NCI-H1694 treated with DMSO at 0.1 percent for 48 hours (cell line): ENCODE measurements around the gene JAK3.

Source experiments
- DNase-seq: peaks from one replicate; lab custom pipeline; 2025; lab: John Stamatoyannopoulos, UW

Gene JAK3

DNA sequence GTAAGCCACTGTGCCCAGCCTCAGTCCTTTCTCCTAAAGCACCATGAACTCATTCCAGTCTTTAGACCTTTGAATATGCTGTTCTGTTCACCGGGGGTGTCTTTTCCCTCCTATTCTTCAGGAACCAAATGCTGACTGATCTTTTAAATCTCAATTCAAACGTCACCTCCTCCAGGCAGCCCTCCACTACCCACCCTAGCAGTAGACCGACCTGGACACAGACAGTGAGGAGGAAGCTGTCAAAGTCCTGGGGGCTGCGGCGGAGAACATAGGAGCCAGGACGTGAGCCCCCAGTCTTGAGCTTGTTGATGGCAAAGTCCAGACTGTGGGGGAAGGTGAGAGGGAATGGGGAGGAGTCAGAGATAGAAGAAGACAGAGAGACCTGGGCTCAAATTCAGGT is 7.8 kb downstream of the JAK3 start:
- DNase-seq = no peak

DNA sequence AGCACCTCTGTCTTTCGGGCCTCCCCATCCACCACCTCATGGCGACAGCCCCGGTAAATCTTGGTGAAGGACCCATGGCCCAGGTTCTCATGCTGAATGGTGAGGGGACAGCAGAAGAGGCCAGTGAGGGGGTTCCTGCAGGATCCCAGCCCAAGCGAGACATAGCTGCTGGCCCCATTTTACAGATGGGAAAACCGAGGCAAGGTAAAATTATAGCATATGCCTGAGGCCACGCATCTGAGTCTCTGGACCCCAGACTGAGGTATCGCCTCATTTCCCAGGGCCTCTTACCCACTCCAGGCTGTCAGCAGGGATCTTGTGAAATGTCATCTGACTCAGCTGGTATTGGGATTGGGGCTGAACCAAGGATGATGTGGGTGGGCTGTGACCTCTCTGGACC is 9.8 kb downstream of the JAK3 start:
- DNase-seq = no peak

DNA sequence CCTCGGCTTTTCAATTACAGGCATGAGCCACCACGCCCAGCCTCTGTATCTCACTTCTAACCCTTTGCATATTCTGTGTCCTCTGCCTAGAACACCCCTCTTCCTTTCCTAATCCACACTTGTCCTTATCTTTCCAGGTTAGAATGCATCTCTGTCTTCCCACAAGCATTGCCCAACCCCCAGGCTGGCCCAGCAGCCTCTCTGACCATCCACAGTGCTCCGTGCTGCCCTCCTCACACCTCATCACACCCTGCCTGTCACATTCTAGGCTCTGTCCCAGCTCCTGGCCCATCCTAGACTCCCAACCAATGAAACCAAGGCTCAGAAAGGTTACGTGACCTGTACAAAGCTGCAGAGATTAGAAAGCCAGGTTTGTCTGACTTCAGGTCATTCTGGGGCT is 11.3 kb downstream of the JAK3 start:
- no peak for DNase-seq

DNA sequence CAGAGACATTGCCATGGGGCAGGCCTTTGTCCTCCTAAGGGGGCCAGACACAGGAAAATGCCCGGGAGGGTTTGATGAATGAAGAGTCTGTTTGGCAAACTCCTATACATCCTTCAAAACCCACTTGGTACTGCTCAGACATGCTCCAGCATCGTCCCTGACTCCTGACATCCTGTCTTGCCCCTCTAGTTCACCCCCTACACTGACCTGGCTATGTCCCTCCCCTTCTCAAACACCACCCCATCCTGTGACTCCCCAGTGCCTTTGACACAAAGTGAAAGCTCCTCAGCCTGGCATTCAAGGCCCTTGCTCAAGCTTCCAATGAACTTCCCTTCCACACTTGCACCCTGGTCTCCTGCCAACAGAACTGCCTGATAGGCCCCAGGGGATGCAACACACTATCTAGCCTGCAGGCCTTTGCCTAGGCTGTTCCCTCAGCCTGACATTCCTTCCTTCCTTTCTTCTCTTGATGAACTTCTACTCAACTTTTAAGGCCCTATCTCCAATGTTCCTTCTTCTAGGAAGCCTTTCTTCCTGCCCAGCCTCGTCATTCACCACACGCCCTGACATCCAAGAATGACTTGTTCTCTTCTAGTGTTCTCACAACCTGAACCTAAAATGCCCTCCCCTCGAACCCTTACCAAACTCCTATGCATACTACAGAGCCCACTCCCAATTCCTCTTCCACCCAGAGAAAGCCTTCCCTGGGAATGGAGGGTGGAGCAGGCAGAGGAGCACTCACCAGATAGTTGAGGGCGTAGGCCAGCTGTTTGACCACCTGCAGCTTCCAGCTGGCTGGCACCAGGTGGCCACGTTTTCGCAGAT is 12.4 kb downstream of the JAK3 start:
- no peak for DNase-seq

DNA sequence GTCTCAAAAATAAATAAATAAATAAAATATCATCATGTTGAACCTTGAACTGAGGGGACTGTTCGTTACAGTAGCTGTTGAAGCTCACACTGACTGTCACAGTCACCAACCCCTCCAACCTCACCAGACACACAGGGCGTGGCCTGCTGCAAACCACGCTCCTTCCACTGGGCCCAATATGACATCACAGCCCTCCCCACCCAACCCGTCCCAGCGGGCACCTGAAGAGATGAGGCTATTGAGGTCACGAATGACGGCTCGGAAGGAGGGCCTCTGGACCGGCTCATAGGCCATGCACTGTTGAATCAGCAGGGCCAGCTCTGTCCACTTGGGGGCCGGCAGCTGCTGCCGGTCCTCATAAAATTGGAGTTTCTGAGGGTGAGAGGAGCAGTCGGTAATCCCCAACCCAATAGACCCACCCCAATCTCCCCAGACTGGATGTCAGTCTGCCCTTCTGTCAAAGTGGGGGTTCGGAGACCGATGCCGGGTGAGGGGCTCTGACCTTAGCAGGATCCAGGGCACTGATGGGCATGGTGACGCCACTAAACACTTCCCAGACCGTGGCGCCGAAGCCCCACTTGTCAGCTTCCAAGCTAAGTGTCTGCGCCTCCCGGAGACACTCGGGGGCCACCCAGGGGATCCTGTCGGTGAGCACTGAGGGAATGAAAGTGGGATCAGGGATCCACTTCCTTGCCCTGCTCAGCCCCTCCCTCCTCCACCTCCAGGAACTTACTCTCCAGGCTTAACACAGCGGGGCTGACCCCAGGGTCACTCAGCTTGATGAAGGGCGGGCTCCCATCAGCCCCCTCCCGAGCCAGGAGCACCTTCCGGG is 13.2 kb downstream of the JAK3 start:
- no peak for DNase-seq

DNA sequence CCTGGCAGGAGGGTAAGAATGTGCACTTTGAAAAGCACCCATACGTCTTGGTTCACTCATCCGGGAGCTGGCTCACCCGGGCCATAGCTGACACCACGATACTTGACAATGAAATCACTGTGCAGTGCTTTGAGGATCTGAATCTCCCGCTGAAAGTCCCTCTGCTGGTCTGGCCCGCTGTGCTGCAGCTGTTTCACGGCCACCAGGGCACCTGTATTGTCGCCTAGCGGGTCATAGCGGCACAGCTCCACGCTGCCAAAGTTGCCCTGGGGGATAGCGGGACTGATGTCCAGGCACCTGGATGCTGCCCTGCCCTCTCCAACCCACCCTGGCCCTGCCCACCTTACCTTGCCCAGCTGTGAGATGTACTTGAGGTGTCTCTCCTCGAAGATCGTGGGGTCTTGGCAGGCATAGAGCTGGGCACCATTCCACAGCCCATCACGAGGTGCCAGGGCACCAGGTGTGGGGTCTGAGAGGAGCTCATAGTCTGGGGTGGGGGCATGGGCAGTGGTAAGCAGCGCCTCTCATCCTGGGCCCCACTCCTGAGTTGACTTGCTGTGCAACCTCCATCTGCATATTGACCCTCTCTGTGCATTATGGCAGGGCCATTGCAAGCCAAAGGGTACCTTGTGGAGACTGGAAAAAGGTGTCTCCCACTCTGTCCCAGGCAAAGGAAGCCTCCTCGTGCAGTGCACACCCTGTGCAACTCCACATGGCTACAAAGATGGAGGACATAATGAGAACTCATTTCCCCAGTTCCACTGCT is 15.2 kb downstream of the JAK3 start:
- DNase-seq = no peak

DNA sequence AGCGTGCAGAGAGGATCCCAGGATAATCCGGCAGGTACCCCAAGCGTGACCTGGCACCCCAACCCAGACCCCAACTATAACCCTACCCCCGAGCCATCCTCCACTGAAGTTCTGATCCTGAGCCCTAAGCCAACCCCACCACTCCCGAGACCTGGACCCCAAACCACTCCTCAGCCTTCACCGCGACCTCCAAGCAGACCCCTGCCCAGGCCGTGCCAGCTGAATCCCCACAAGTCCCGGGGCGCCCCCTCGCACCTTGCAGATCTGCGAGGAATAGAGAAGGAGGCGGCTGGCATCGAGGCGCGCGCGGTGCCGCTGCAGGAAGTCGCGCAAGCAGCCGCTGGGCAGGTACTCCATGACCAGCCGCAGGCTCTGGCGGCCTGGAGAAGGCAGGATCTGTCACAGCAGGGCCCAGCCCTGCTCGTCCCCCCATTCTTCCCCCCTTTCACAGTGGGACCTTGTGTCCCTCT is 16.3 kb downstream of the JAK3 start:
- no peak for DNase-seq

DNA sequence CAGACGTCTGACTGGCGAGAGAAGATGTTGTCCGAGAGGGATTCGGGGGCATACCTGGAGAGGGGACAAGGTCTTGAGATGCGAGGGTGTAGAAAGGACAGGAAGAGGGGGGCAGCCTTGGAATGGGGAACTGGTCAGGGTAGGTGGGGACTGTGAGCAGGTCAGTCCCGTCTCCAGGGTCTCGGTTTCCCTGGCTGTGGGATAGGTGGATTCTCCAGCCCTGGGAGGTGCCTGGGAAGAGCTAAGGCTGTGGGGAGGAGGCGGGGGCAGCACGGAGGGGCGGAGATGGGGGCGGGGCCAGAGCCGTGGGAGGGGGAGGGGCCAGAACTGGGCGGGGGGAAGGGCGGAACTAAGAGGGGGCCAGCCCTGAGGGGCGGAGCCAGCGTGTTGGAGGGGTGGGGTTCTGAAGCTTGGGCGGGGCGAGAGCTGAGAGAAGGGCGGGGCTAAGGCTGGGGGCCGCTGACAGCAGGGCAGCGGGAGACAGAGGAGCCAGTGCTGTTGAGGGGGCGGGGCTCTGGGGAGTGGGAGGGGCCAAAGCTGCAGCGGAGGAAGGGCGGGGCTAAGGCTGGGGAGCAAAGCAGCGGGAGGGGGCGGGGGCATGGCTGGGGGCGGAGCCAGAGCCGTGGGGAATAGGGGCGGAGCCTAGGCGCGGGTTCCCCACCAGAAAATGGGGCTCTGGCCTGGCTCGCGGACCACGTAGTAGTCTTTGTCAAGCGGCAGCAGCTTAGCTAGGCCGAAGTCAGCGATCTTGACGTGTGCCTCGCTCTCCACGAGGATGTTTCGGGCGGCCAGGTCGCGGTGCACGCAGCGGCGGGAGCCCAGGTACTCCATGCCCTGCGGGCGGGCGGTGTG is 17.0 kb downstream of the JAK3 start:
- DNase-seq = peak; percentile 41

DNA sequence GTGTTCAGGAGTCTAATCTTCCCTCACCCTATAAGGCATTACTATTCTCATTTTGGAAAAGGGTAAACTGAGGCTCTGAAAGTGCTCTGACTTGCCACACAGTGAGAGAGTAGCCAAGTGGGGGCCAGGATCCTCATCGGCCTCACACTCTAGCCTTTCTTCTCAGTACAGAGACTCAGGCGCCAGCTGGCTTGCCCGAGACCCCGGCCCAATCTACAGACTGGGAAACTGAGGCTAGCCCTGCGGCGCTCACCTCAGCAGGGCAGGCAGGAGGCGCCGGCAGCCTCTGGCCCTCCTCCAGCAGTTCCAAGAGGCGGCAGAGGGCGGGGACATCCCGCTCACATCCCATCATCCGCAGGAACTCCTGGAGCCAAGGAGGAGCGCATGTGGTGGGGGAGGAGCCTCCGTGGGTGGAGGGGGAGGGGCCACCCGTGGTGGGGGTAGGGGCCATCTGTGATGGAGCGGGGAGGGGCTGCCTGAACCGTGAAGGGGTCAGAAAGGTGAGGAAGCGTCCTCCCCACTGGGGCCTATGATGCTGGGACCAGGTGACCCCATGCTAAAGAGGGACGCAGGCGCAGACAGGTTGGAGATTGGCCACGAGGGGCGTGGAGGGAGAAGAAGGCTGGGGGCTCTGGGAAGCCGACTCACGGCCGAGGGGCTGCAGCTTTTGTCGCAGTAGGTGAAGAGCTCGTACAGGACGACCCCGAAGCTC is 17.8 kb downstream of the JAK3 start:
- peak; percentile 29 for DNase-seq

DNA sequence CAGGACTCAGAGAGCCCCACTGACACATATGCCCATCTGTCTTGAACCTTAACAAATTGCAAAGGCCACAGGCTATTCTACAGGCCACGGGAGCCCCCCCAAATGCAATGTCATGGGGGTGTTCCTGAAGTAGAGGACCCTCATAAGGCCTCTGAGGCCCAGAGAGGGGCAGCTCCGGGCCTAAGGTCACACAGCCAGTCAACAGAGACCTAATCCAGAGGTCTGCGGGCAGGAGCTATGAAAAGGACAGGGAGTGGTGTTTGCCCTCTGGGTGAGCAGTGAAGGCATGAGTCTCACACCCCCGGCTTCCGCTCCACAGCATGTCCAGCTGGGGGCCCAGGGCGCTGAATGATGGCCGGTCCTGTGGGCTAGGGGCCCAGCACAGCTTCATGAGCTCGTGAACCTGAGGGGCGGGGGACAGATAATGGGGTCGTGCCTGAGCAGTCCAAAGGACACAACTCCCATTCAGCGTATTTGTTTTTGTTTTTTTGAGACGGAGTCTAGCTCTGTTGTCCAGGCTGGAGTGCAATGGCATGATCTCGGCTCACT is 21.2 kb downstream of the JAK3 start:
- no peak for DNase-seq

DNA sequence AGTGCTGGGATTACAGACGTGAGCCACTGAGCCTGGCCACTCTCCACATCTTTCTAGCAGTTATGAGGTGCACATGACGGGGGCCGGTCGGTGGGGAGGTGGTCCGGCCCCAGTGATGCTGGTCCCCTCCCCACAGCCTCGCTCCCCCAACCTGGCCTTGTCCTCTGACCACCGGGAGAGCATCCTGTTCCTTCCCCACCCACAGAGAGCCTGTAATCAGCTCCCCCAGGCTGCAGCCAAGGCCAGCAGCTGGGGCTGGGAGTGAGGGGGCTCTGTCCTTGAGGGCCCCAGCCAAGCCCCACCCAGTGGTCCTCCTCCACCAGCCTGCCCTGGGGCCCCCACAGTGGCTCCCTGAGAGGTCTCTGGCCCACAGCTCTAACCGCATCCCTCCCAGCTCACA is 23.4 kb downstream of the JAK3 start:
- DNase-seq = no peak

DNA sequence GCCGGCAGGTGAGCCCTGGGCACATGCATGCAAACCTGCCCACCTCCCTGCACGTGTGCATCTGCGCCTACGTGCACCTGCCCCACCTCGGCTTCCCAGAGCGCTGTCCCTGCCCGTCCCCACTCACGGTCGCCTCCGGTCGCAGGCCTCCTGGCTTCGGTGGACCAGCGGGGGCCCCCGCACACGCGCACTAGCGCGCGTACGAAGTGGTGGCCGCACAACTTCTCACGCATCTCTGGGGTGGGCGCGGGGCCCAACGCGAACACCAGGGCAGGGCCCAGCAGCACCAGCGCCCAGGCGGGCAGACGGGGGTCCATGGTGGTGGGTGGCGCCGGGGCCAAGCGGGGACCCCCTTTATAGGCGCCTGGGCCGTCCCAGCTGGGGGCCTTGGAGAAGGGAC is 26.6 kb downstream of the JAK3 start, which contains the start of gene INSL3:
TSS of gene INSL3 (minus strand) at position 330 of the 400 bp plus-strand sequence. CDS start at position 317, 13 bp downstream.
- no peak for DNase-seq

DNA sequence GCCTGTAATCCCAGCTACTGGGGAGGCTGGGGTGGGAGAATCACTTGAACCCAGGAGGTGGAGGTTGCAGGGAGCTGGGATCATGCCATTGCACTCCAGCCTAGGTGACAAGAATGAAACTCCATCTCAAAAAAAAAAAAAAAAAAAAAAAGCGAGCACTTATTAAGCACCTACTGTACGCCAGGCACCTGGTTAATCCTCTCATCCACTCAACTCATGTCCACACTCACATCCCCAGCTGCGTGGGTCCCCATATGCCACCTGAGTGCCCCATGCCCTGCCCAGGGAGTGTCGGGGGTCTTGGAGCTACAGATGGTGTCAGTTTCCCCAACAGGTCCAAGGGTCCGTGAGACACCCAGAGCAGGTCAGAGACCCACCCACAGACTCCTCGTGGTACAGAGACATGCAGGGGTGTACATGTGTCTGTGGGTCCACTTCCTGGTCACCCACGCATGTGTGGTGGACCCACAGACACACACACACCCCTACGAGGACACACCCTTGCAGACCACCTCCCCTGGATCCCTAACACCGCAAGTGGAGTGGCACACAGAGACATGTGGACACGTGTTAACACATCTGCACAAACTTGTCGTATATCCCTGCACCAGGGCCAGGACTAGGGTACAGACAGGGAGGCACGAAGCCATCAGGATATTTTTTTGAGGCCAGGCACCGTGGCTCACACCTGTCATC is 30.0 kb downstream of the JAK3 start:
- DNase-seq = no peak

DNA sequence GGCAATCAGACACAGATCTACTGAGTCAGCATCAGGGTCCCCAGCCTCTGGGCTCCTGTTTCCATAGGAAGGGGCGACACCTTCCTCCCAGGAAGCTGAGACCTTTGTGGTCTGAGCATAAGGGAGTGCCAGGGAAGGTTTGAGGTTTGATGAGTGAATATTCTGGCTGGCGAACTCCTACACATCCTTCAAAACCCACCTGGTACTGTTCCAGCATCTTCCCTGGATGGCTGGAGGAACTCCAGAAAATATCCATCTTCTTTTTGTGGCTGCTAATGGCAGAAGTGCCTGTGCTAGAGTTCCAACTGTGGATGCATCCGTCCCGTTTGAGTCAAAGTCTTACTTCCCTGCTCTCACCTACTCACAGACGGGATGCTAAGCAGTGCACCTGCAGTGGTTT is 35.7 kb downstream of the JAK3 start:
- DNase-seq = no peak

DNA sequence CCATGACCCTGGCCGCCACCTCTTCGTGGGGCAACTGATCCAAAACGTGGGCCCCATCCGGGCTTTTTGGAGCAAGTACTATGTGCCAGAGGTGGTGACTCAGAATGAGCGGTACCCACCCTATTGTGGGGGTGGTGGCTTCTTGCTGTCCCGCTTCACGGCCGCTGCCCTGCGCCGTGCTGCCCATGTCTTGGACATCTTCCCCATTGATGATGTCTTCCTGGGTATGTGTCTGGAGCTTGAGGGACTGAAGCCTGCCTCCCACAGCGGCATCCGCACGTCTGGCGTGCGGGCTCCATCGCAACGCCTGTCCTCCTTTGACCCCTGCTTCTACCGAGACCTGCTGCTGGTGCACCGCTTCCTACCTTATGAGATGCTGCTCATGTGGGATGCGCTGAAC is 36.1 kb downstream of the JAK3 start:
- no peak for DNase-seq

DNA sequence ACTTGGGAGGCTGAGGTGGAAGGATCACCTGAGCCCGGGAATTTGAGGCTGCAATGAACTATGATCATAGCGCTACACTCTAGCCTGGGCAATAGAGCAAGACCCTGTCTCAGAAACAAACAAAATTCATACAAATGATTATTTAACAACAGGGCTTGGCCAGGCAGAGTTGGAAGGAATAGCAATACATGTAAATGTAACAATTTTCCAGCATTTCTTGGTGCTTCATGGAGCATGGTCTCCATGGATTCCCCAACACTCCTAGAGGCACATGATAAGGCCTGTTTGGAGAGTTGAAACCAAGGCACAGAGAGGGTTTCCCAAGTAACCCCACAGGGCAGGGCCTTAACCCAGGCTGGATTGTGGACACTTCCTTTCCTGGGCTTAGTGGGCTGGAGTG is 36.7 kb downstream of the JAK3 start:
- DNase-seq = no peak

DNA sequence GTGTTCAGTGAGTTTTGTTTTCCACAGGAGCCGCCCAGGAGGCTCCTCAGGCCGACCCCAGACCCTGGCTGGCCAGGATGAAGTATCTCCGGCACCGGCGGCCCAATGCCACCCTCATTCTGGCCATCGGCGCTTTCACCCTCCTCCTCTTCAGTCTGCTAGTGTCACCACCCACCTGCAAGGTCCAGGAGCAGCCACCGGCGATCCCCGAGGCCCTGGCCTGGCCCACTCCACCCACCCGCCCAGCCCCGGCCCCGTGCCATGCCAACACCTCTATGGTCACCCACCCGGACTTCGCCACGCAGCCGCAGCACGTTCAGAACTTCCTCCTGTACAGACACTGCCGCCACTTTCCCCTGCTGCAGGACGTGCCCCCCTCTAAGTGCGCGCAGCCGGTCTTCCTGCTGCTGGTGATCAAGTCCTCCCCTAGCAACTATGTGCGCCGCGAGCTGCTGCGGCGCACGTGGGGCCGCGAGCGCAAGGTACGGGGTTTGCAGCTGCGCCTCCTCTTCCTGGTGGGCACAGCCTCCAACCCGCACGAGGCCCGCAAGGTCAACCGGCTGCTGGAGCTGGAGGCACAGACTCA is 40.0 kb downstream of the JAK3 start:
- DNase-seq = no peak

DNA sequence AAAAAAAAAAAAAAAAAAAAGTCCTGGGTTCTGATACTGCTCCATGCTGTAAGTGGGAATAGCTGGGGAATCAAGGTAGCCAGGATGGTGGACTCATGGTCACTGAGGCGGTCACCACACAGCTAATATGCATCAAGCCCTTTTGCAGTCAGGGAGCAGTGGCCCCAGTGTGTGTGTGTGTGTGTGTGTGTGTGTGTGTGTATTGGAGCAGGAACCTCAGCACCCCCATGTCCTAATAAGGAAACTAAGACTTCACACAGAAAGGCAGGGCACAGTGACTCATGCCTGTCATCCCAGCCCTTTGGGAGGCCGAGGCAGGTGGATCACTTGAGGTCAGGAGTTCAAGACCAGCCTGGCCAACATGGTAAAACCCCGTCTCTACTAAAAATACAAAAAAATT is 40.8 kb downstream of the JAK3 start:
- DNase-seq = no peak

DNA sequence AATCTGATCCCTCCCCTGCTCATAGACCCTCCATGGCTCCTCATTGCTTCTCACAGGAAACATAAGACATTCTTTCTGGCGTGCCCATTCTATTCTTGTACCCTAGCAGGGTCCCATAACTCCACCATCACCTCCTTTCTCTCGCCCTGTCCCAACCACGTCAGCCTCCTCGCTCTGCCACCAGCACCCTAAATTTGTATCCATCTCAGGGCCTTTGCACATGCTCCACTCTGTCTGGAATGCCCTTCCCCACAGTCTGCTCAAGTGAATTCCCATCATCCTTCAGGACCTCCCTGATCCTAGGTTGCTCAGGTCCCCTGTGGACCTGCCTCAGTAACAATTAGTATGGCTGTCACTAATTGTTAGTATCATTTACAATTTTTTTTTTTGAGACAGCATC is 42.4 kb downstream of the JAK3 start:
- DNase-seq = no peak
